HepG2 (cell line): Measurements from ENCODE around the gene ING1. TPM values are rescaled to one million over a fixed set of nuclear protein-coding genes. Genes with fewer than 3 reads are reported as not detected.

Source experiments
- ATF7 ChIP-seq, 2 experiments: fragments of 450-650 bp in 1 of 2; sonication (generic) in 1 of 2; formaldehyde crosslinking in 1 of 2; IDR thresholded peaks; 2 replicates each; pipeline versions ENCODE4 v1.4.0 to v1.6.1; 2016 to 2020; ENCODE audit warnings: antibody characterized with exemption in 1 of 2, mild to moderate bottlenecking in 1 of 2, missing genetic modification reagents in 1 of 2
- DRAP1 ChIP-seq: IDR thresholded peaks from 2 replicates; pipeline ENCODE4 v1.6.1; 2016; ENCODE audit warnings: missing genetic modification reagents, missing compliant biosample characterization
- GLI4 ChIP-seq: sonication (generic); formaldehyde crosslinking; IDR thresholded peaks from 2 replicates; pipeline ENCODE4 v1.5.1; 2020; ENCODE audit warnings: missing genetic modification reagents, mild to moderate bottlenecking, moderate library complexity, borderline replicate concordance
- HDAC1 ChIP-seq: sonication (generic); formaldehyde crosslinking; IDR thresholded peaks from 2 replicates; pipeline ENCODE4 v1.5.1; 2020; ENCODE audit warnings: mild to moderate bottlenecking, missing genetic modification reagents
- IRF9 ChIP-seq: sonication (generic); formaldehyde crosslinking; IDR thresholded peaks from 2 replicates; pipeline ENCODE4 v1.8.0; 2022; ENCODE audit warnings: missing genetic modification reagents, mild to moderate bottlenecking, borderline replicate concordance
- KDM1A ChIP-seq: IDR thresholded peaks from 2 replicates; pipeline ENCODE4 v1.6.1; 2016; ENCODE audit warnings: missing compliant biosample characterization
- MYPOP ChIP-seq: sonication (generic); formaldehyde crosslinking; IDR thresholded peaks from 2 replicates; pipeline ENCODE4 v1.8.1; 2023; ENCODE audit warnings: mild to moderate bottlenecking, moderate library complexity, missing genetic modification reagents
- NFIC ChIP-seq: IDR thresholded peaks from 2 replicates; pipeline ENCODE4 v1.6.1; 2012; ENCODE audit warnings: mild to moderate bottlenecking, low read length, inconsistent platforms
- PHF5A ChIP-seq: IDR thresholded peaks from one replicate; pipeline ENCODE4 v1.6.1; 2018; ENCODE audit warnings: low read depth, missing genetic modification reagents; ENCODE audit not compliant: unreplicated experiment
- RFX3 ChIP-seq: IDR thresholded peaks from 2 replicates; pipeline ENCODE4 v1.6.1; 2016; ENCODE audit warnings: missing biosample characterization, missing genetic modification reagents
- SMAD1 ChIP-seq: sonication (generic); formaldehyde crosslinking; IDR thresholded peaks from 2 replicates; pipeline ENCODE4 v1.4.0; 2020; ENCODE audit warnings: missing genetic modification reagents, low read depth, mild to moderate bottlenecking, borderline replicate concordance
- TFE3 ChIP-seq: IDR thresholded peaks from 2 replicates; pipeline ENCODE4 v1.6.1; 2016
- TRAFD1 ChIP-seq: sonication (generic); formaldehyde crosslinking; IDR thresholded peaks from 2 replicates; pipeline ENCODE4 v1.5.1; 2020; ENCODE audit warnings: missing genetic modification reagents, mild to moderate bottlenecking, borderline replicate concordance
- ZFAT ChIP-seq: sonication (generic); formaldehyde crosslinking; conservative IDR thresholded peaks from 2 replicates; pipeline ENCODE4 v1.8.1; 2023; ENCODE audit warnings: missing genetic modification reagents, inconsistent platforms
- ZFP36L1 ChIP-seq: sonication (generic); formaldehyde crosslinking; IDR thresholded peaks from 2 replicates; pipeline ENCODE4 v1.8.0; 2022; ENCODE audit warnings: mild to moderate bottlenecking, missing genetic modification reagents, moderate library complexity
- ZFP62 ChIP-seq: sonication (generic); formaldehyde crosslinking; IDR thresholded peaks from 2 replicates; pipeline ENCODE4 v1.4.0; 2020; ENCODE audit warnings: missing genetic modification reagents
- ZNF446 ChIP-seq: sonication (generic); formaldehyde crosslinking; IDR thresholded peaks from 2 replicates; pipeline ENCODE4 v1.5.0; 2020; ENCODE audit warnings: mild to moderate bottlenecking, missing genetic modification reagents
- ZNF558 ChIP-seq: sonication (generic); formaldehyde crosslinking; IDR thresholded peaks from 2 replicates; pipeline ENCODE4 v1.9.0; 2022; ENCODE audit warnings: mild to moderate bottlenecking, missing genetic modification reagents, borderline replicate concordance
- ZNF891 ChIP-seq: sonication (generic); formaldehyde crosslinking; IDR thresholded peaks from 2 replicates; pipeline ENCODE4 v1.5.0; 2020; ENCODE audit warnings: mild to moderate bottlenecking, missing genetic modification reagents
- polyA plus RNA-seq, 8 experiments: library from polyadenylated mRNA; depleted of rRNA in 3 of 8; stranded (reverse) in 7 of 8; unstranded in 1 of 8; fragments of >200 nt; fragmentation: Illumina TruSeq in 4 of 8; extraction: Trizol in 4 of 8; gene quantifications; 2 replicates each; pipeline versions ENCODE4 v1.2.1 to v1.2.3, GENCODE V29; 2011 to 2016; ENCODE audit warnings: low read depth in 4 of 8, missing spikeins in 1 of 8, mixed read lengths in 1 of 8; ENCODE audit not compliant: insufficient read depth in 1 of 8
- total RNA-seq, 5 experiments: library from RNA; depleted of rRNA; stranded (reverse); fragments of >200 nt; fragmentation: Illumina TruSeq; extraction: Trizol; gene quantifications; 2 replicates each; pipeline ENCODE4 v1.2.3, GENCODE V29; 2016; ENCODE audit warnings: low read depth in 1 of 5

Gene ING1
- total and polyA plus RNA-seq, 2 of the 13 experiments (the other 11 are each of a cell fraction or from before 2014, with no cell fraction given): 8.1 to 16.1 TPM

- peak; percentile 99 for TF ChIP-seq DRAP1 (CRISPR knock-in tag)
- no peak for TF ChIP-seq RFX3
- TF ChIP-seq ZNF446 (CRISPR knock-in tag): peak; percentile 72; the same call in 1 of the 2 replicates
- TF ChIP-seq GLI4: peak; percentile 57; the same call in 1 of the 2 replicates
- TF ChIP-seq ZNF891 (CRISPR knock-in tag): peak; percentile 82
- no peak for TF ChIP-seq TFE3 (CRISPR knock-in tag)
- no peak for TF ChIP-seq ATF7 (IDR thresholded peaks at IDR 0.05)
- no peak for TF ChIP-seq ATF7 (CRISPR knock-in tag; IDR thresholded peaks at IDR 0.05)
- no peak for TF ChIP-seq TRAFD1
- TF ChIP-seq IRF9 (CRISPR knock-in tag): no peak
- no peak for TF ChIP-seq ZNF558 (CRISPR knock-in tag)
- no peak for TF ChIP-seq SMAD1 (CRISPR knock-in tag)
- TF ChIP-seq ZFAT: no peak
- no peak for TF ChIP-seq KDM1A
- TF ChIP-seq ZFP36L1: no peak
- TF ChIP-seq PHF5A: no peak
- peak; percentile 58 for TF ChIP-seq HDAC1 (CRISPR knock-in tag)
- TF ChIP-seq MYPOP (CRISPR knock-in tag): peak; percentile 38; the same call in 1 of the 2 replicates
- TF ChIP-seq ZFP62 (CRISPR knock-in tag): no peak
- no peak for TF ChIP-seq NFIC
Observed at GRCh38 chr13:110715395-110716246, 2.1 kb downstream of the ING1 start (continued).
